Glomerular endothelial cell (primary cell): ENCODE results near the gene DYNC1H1. TPM values are rescaled to one million over a fixed set of nuclear protein-coding genes. Genes with fewer than 3 reads are reported as not detected.
A peak's percentile ranks its signal among the peaks of the same experiment; 100 is the strongest.
"Not testable (repeated sequence)": the region's sequence is repeated elsewhere in the genome, so short reads cannot be mapped to it uniquely, and the experiment has no call there.

Experiments used
- DNase-seq: peaks from one replicate; pipeline ENCODE4 v3.0.0-alpha.2; 2011; ENCODE audit warnings: low read depth, low spot score; ENCODE audit errors: extremely low read depth
- total RNA-seq: library from RNA; depleted of rRNA; stranded (reverse); fragments of >200 nt; gene quantifications from 2 replicates; pipeline ENCODE4 v1.2.3, GENCODE V29; 2015

DYNC1H1 gene
- total RNA-seq, 1 donor from 2014 or later = 995 TPM

DNA sequence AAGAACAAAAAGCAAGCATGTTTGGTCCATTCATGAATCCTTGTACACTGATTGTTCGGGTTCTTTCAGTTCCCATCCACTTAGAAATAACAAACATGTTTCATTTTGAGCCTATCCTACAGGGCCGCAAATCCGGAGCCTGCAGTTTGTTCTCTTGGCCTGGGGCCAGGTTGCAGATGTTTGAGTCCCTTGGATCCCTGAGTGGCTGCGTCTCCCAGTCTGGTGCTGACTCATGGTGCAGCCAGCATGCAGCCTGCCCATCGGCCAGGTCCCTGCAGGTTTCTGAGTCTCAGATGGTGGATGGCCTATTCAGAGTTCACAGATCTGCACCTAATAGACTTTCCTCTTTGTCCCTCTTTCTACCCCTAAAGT, 1.9 kb upstream of the DYNC1H1 start:
- no peak for DNase-seq

DNA sequence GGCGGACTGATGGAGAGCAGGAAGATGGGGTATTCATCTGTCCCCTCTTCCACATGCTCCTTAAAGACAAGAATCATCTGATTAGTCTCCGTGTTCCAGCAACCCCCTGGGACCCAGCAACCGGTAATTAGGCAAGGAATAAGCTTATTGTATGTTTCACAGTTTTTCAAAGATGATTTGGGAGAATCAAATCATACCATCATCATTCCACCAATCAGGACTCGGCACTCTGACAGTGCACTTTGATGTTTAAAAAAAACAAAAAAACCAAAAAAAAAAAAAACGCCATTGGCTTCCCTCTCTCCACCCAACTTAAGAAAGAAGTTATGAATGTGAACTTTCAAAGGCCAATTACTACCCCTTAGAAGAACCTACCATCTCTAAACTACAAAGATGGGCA, 1.3 kb upstream of the DYNC1H1 start:
- no peak for DNase-seq

DNA sequence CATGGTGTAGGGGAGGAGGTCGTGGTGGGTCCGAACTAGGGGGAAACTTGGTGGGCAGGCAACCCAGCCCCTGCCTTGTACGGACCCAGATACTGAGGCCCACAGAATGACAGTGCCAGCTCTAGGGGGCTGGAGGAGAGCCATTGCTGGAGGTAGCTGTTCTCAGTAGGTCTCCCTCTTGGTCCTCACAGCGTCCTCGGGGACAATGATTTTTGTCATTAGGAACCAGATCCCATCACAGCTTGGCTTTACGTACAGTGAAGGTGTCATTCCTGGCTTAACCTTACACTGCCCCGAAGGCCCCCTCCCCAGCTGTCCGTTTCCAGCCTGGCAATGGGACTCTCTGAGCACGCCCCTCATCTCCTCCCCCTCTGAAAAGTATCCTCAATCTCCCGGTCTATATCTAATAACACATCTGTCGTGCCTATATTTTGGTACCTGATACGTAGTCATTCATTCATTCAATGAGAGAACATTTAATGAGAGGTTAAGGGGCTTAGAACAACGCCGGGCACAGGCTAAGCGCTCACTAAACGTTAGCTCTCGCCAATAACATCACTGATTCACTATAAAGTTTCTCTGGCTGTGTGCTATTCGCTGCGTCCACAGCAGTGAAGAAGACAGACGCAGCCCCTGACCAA, 597 bp upstream of the DYNC1H1 start:
- no peak for DNase-seq

DNA sequence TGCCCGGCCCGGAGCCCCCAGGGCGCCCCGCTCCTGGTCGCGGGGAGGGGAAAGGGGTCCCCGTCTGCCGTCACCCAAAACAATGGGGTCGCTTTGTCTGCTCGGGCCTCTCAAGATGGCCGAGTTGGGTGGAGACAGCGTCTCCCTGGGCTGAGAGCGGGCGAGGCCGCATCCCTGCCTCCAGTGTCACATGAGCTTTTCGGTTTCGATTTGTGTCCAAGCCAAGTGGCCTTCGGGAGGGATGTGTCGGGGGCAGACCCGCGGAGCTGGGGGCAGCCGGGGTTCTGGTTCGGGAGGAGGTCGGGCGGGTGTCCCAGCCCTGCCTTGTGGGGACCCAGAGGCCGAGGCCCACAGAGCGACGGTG, 790 bp downstream of the DYNC1H1 start:
- no peak for DNase-seq

- no peak for DNase-seq
Measured at GRCh38 chr14:101965770-101966722, 1.7 kb downstream of the DYNC1H1 start.

- no peak for DNase-seq
Measured at GRCh38 chr14:101966742-101967141, 2.4 kb downstream of the DYNC1H1 start.

GRCh38 chr14:101968186-101968585, 3.8 kb downstream of the DYNC1H1 start:
- DNase-seq = no peak

GRCh38 chr14:101969481-101969880, 5.1 kb downstream of the DYNC1H1 start:
- DNase-seq = no peak

GRCh38 chr14:101970830-101971400, 6.5 kb downstream of the DYNC1H1 start:
- DNase-seq = no peak

DNA sequence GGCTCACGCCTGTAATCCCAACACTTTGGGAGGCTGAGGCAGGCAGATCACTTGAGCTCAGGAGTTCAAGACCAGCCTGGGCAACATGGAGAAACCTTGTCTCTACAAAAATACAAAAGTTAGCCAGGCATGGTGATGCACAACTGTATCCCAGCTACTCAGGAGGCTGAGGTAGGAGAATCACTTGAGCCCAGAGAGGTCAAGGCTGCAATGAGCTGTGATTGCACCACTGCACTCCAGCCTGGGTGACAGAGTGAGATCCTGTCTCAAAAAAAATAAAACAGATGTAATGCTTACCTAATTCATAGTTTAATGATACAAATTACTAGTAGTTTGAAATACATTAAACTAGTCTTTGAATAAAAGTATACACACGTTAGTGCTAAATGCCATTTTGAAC, 7.1 kb downstream of the DYNC1H1 start:
- not testable (repeated sequence) for DNase-seq

- DNase-seq = peak; percentile 98
Measured at GRCh38 chr14:101972126-101972866, 7.9 kb downstream of the DYNC1H1 start.

GRCh38 chr14:101973356-101973755, 9.0 kb downstream of the DYNC1H1 start:
- no peak for DNase-seq

DNA sequence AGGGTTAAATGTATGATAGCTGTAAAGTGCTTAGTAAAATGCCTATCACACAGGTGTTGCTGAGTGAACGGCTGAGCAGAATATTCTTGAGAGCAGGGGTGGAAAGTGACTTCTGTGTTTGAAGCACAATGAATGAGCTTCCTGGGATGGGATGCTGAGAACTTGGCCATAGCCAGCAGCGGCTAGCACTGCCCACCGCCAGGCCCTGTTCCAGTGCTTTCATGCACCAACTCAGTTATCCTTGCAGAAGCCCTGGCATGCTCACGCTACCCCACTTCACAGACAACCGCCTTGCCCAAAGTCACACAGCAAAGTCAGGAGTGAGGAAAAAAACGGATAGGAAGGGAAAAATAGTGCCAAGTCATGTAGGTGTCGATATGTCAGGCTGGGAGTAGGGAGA, 10.9 kb downstream of the DYNC1H1 start:
- DNase-seq = no peak

GRCh38 chr14:101977311-101978071, 13.1 kb downstream of the DYNC1H1 start:
- no peak for DNase-seq

DNA sequence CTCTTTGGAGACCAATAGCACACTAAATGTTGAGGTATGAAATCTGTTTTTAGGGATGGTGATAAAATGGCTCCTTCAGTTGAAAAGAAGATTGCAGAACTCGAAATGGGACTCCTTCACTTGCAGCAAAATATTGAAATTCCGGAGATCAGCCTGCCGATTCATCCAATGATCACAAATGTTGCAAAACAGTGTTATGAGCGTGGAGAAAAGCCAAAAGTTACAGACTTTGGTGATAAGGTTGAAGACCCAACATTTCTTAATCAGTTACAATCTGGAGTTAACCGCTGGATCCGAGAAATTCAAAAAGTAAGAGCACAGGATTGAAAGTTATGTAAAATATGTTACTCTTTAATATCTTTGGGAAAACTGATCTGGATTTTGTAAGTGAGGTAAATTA, 15.3 kb downstream of the DYNC1H1 start:
- no peak for DNase-seq

GRCh38 chr14:101980251-101980650, 15.9 kb downstream of the DYNC1H1 start:
- DNase-seq = no peak

DNA sequence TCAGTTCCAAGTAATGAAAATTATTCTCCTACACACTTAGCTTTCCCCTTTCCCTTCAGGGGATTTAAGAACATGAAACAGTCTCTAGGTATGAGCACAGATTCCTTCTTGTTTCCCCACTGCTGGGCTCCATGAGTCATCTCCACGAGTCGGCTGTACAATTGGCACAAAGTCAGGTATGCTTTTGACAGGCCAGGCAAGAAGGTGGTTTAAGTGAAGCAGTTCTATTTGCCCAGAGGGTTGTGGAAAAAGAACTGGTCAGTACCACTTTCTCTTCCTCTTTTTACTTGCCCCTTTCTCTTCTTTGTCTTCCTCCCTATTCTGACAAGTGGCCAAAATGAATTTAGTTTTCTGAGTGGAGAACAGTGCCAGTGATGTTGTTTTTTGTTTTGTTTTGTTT, 16.3 kb downstream of the DYNC1H1 start:
- peak; percentile 71 for DNase-seq

- DNase-seq = no peak
Measured at GRCh38 chr14:101982621-101983020, 18.2 kb downstream of the DYNC1H1 start.

GRCh38 chr14:101984831-101985230, 20.5 kb downstream of the DYNC1H1 start:
- not testable (repeated sequence) for DNase-seq

DNA sequence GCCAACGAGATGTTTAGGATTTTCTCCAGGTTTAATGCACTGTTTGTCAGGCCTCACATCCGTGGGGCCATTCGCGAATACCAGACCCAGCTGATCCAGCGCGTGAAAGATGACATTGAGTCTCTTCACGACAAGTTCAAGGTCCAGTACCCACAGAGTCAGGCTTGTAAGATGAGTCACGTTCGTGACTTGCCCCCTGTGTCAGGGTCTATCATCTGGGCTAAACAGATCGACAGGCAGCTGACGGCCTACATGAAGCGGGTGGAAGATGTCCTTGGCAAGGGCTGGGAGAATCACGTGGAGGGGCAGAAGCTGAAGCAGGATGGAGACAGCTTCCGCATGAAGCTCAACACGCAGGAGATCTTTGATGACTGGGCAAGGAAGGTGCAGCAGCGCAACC, 21.6 kb downstream of the DYNC1H1 start:
- no peak for DNase-seq
